ENCODE data around the gene CRACR2B. TPM values are rescaled to one million over a fixed set of nuclear protein-coding genes. Genes with fewer than 3 reads are reported as not detected.

The CRACR2B gene
- total and polyA plus RNA-seq, 2 of the 8 experiments (the other 6 are each of a cell fraction or from before 2014, with no cell fraction given) = 18.2 to 26.4 TPM

DNA sequence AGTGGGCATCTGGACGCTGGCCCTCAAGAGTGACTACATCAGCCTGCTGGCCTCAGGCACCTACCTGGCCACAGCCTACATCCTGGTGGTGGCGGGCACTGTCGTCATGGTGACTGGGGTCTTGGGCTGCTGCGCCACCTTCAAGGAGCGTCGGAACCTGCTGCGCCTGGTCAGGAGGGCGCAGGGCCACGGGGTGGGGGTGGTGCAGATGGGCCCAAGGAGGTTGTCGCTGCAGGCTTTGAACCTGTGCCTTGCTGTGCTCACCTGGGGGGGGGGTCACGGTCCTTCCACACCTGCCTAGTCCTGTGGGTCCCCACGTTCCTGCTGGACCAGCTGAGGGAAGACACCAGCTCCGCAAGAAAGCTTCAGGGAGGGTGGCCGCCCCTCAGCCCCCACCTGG is 8.6 kb downstream of the CRACR2B start:
- no peak overlapping the region for H2BK5ac ChIP-seq (ENCODE audit: low read depth, low read length)
- no peak overlapping the region for H4K91ac ChIP-seq (replicated peaks; ENCODE audit: insufficient read length, low read length)
- no peak overlapping the region for H3K4me2 ChIP-seq (ENCODE audit: insufficient read depth in 1 of 2, low read depth in 2 of 2, low read length in 2 of 2)
- no peak overlapping the region for H2AK5ac ChIP-seq (ENCODE audit: low read depth, low read length)
- H4K8ac ChIP-seq (ENCODE audit: extremely low read depth, insufficient read depth, low read length) = no peak overlapping the region
- no peak for TF ChIP-seq SAP30 (IDR thresholded peaks at IDR 0.05; ENCODE audit: insufficient read depth, insufficient replicate concordance, low read length)
- no peak overlapping the region for H2BK120ac ChIP-seq (replicated peaks; ENCODE audit: low read depth, low read length)
- no peak overlapping the region for H3K27ac ChIP-seq (ENCODE audit: low read depth, low read length)
- H2AFZ ChIP-seq (ENCODE audit: low read length) = no peak overlapping the region
- H3K27me3 ChIP-seq (replicated peaks in 1 of 4; ENCODE audit: control insufficient read depth in 3 of 4, extremely low read depth in 1 of 4, insufficient read depth in 3 of 4, low read length in 3 of 4) = peaks cover 3 to 11% (median 11%) of the 10 kb centered on the region in 4 experiments; a peak in 6 of 7 replicates
- H3K9me3 ChIP-seq (ENCODE audit: insufficient read depth in 2 of 2, low read depth in 1 of 2, low read length in 1 of 2) = no peaks in the 10 kb centered on the region
- H3K18ac ChIP-seq (ENCODE audit: extremely low read depth, low read length) = no peak overlapping the region
- no peak overlapping the region for H3K23ac ChIP-seq (ENCODE audit: insufficient read length)
- no peak overlapping the region for H2BK15ac ChIP-seq (ENCODE audit: low read length)
- POLR2A ChIA-PET (ENCODE audit: partially characterized antibody) = interaction anchor here (0.9 to 53.0 kb wide), 4 partner anchors 6 to 59 kb away, joined by 4 to 1917 read pairs (median 1076); partner anchors contain the start of genes CD151, CEND1, CRACR2B and GATD1
- H3K14ac ChIP-seq (ENCODE audit: insufficient read length) = no peak overlapping the region
- H3K36me3 ChIP-seq (ENCODE audit: control insufficient read depth in 2 of 4, insufficient read depth in 4 of 4, low read length in 3 of 4) = peaks cover 10 to 30% (median 24%) of the 10 kb centered on the region in 4 experiments; a peak in 7 of 8 replicates
- peaks cover 0 to 32% (median 26%) of the 10 kb centered on the region in 4 experiments; a peak in 6 of 7 replicates for H3K4me1 ChIP-seq (replicated peaks in 1 of 4; ENCODE audit: control insufficient read depth in 3 of 4, insufficient read depth in 4 of 4, low read length in 3 of 4)
- WGBS, 2 experiments (ENCODE audit: extremely low coverage in 1 of 2, insufficient coverage in 1 of 2, insufficient read length in 1 of 2, insufficient replicate concordance in 2 of 2, low coverage in 1 of 2, low lambda C conversion rate in 2 of 2, missing lambda C conversion rate in 1 of 2) = 95% methylated on average over 13 of the region's 14 CpGs; no CpG with 5 or more reads in 1 of the 2 experiments
- CTCF ChIA-PET (ENCODE audit: partially characterized antibody) = interaction anchor here (1.1 to 2.9 kb wide), 3 partner anchors 12 to 62 kb away, joined by 3 to 10 read pairs (median 5); no protein-coding TSS in a partner anchor
- no peak overlapping the region for H4K5ac ChIP-seq (ENCODE audit: insufficient read length, low read depth, low read length)
- FAIRE-seq = no peak
- H3K79me1 ChIP-seq (ENCODE audit: low read depth, low read length) = peaks cover 9% of the 10 kb centered on the region; the same call in 1 of the 2 replicates
- no peak overlapping the region for H3K4me3 ChIP-seq (ENCODE audit: extremely low read depth in 1 of 4, insufficient read depth in 2 of 4, low read depth in 3 of 4, low read length in 4 of 4)
- peaks cover 14% of the 10 kb centered on the region; the same call in 1 of the 2 replicates for H3K23me2 ChIP-seq (ENCODE audit: low read depth, low read length)
- H3K4ac ChIP-seq (replicated peaks; ENCODE audit: insufficient read length, low read depth, low read length) = no peak overlapping the region
- peaks cover 0 to 7% of the 10 kb centered on the region in 2 experiments; a peak in 2 of 4 replicates for H3K79me2 ChIP-seq (ENCODE audit: control insufficient read depth in 1 of 2, insufficient read depth in 2 of 2, low read length in 2 of 2)
- peaks cover 5 to 42% of the 10 kb centered on the region in 2 experiments for H4K20me1 ChIP-seq (replicated peaks in 1 of 2; ENCODE audit: control insufficient read depth in 1 of 2, insufficient read depth in 2 of 2, low read length in 2 of 2)
- no peak overlapping the region for H2BK12ac ChIP-seq (ENCODE audit: low read depth, low read length)
- no peak overlapping the region for H3K9ac ChIP-seq (replicated peaks in 1 of 4; ENCODE audit: extremely low read depth in 1 of 4, low read depth in 3 of 4, low read length in 3 of 4)
- no peak overlapping the region for H2BK20ac ChIP-seq (ENCODE audit: low read length)
- no peak for DNase-seq (ENCODE audit: low read depth in 1 of 2, low spot score in 2 of 2)
- no peak overlapping the region for H3K56ac ChIP-seq (replicated peaks; ENCODE audit: insufficient read length, low read depth, low read length)

Measured in H1 (cell line).